ENCODE measurements around the gene WRNIP1.

GRCh38 chr6:2780102-2780737 lies 15.0 kb downstream of the WRNIP1 start:
- TF ChIP-seq CTCF (IDR thresholded peaks at IDR 0.05) (no peak), POLR2A (IDR thresholded peaks at IDR 0.05) (no peak)
